HCT116 (cell line): Measurements from ENCODE around the gene RHEBL1. TPM values are rescaled to one million over a fixed set of nuclear protein-coding genes. Genes with fewer than 3 reads are reported as not detected.

Source experiments
- ATAC-seq: fragments of 200-7000 bp; cut with Tn5 transposase; 2 replicates; pipeline ENCODE4 v1.9.1; 2020; ENCODE audit warnings: mild to moderate bottlenecking, moderate library complexity
- BruUV-seq: library from RNA; stranded (reverse); fragments of 400-500 nt; replicated peaks from 2 replicates; lab custom pipeline; 2021; lab: Mats Ljungman, UMichigan
- CTCF ChIA-PET: fragments of 300-600 bp; sonication (Branson Sonifier 250); formaldehyde crosslinking; loops from one replicate; lab custom pipeline; 2021; ENCODE audit warnings: antibody characterized with exemption; lab: Charles Lee
- POLR2A ChIA-PET: fragments of 300-600, 350-600 bp; sonication (Branson Sonifier 250); formaldehyde crosslinking; loops from one replicate; lab custom pipeline; 2021; ENCODE audit warnings: antibody characterized with exemption; lab: Charles Lee
- RAD21 ChIA-PET, 2 experiments: fragments of 300-600 bp; sonication (Branson Sonifier 250); formaldehyde crosslinking; loops; one replicate each; lab custom pipeline; 2023; ENCODE audit warnings: low total read pairs in 2 of 2; ENCODE audit not compliant: uncharacterized antibody in 2 of 2, unreplicated experiment in 2 of 2, low non-redundant PET in 1 of 2; lab: Charles Lee
- DNase-seq: peaks from one replicate; pipeline ENCODE4 v3.0.0-alpha.2; 2010; ENCODE audit warnings: low read depth, low spot score
- H2AFZ ChIP-seq: fragments of 200-600 bp; shearing (Covaris generic), sonication (generic); 2 replicates; pipeline ENCODE4 v1.6.1; 2017; ENCODE audit warnings: low read depth, mixed run types, mixed read lengths, antibody characterized with exemption, low read length; ENCODE audit not compliant: poor library complexity, severe bottlenecking
- H3K27ac ChIP-seq: 2 replicates; pipeline ENCODE4 v1.5.1; 2012; ENCODE audit warnings: low read depth, low read length
- H3K27me3 ChIP-seq: fragments of 200-600 bp; sonication (generic); 2 replicates; pipeline ENCODE4 v1.6.1; 2016; ENCODE audit warnings: mixed run types, low read length, mixed read lengths; ENCODE audit not compliant: insufficient read depth
- H3K36me3 ChIP-seq, 2 experiments: fragments of 200-500 bp in 1 of 2; fragments of 200-600 bp in 1 of 2; sonication (Bioruptor generic) in 1 of 2; sonication (generic) in 1 of 2; 2 replicates each; pipeline versions ENCODE4 v1.5.1 to v1.6.1; 2014 to 2016; ENCODE audit warnings: low read length in 2 of 2, inconsistent platforms in 1 of 2, mixed read lengths in 1 of 2, mixed run types in 1 of 2; ENCODE audit not compliant: insufficient read depth in 2 of 2, control insufficient read depth in 1 of 2
- H3K4me1 ChIP-seq, 2 experiments: fragments of 200-600 bp in 1 of 2; sonication (generic) in 1 of 2; 2 replicates each; pipeline versions ENCODE4 v1.5.1 to v1.6.1; 2012 to 2017; ENCODE audit warnings: low read length in 2 of 2, inconsistent platforms in 1 of 2, mild to moderate bottlenecking in 1 of 2, mixed read lengths in 1 of 2, mixed run types in 1 of 2, moderate library complexity in 1 of 2; ENCODE audit not compliant: insufficient read depth in 2 of 2, control insufficient read depth in 1 of 2
- H3K4me2 ChIP-seq: fragments of 200-600 bp; sonication (generic); 2 replicates; pipeline ENCODE4 v1.6.1; 2017; ENCODE audit warnings: mixed run types, low read length, mixed read lengths
- H3K4me3 ChIP-seq, 2 experiments: fragments of 200-600 bp in 1 of 2; sonication (generic) in 1 of 2; replicated peaks in 1 of 2; 2 replicates each; pipeline ENCODE4 v1.5.1; 2011 to 2016; ENCODE audit warnings: low read length in 2 of 2, control low read depth in 1 of 2, low read depth in 1 of 2, mild to moderate bottlenecking in 1 of 2, mixed read lengths in 1 of 2, mixed run types in 1 of 2
- H3K79me2 ChIP-seq: fragments of 200-600 bp; sonication (generic); 2 replicates; pipeline ENCODE4 v1.6.1; 2017; ENCODE audit warnings: mild to moderate bottlenecking, mixed run types, low read length, moderate library complexity, mixed read lengths; ENCODE audit not compliant: insufficient read depth
- H3K9ac ChIP-seq: fragments of 200-600 bp; sonication (generic); 2 replicates; pipeline ENCODE4 v1.6.1; 2016; ENCODE audit warnings: low read length, mixed read lengths
- H3K9me2 ChIP-seq: fragments of 200-600 bp; sonication (generic), shearing (Covaris generic); 2 replicates; pipeline ENCODE4 v1.6.1; 2017; ENCODE audit warnings: mixed run types, mild to moderate bottlenecking, moderate library complexity; ENCODE audit not compliant: insufficient read depth
- H3K9me3 ChIP-seq, 2 experiments: fragments of 200-500 bp in 1 of 2; fragments of 200-600 bp in 1 of 2; sonication (Bioruptor generic) in 1 of 2; sonication (generic) in 1 of 2; 2 replicates each; pipeline ENCODE4 v1.6.1; 2014 to 2017; ENCODE audit warnings: low read length in 2 of 2, mixed read lengths in 2 of 2, inconsistent platforms in 1 of 2, low read depth in 1 of 2, mild to moderate bottlenecking in 1 of 2, mixed run types in 1 of 2, moderate library complexity in 1 of 2; ENCODE audit not compliant: control insufficient read depth in 1 of 2, insufficient read depth in 1 of 2
- H4K20me1 ChIP-seq: fragments of 200-600 bp; sonication (generic), shearing (Covaris generic); 2 replicates; pipeline ENCODE4 v1.6.1; 2017; ENCODE audit warnings: mixed run types, mild to moderate bottlenecking, moderate library complexity; ENCODE audit not compliant: insufficient read depth
- JUND ChIP-seq: IDR thresholded peaks from 2 replicates; pipeline ENCODE4 v1.6.1; 2012
- POLR2A ChIP-seq: IDR thresholded peaks from 2 replicates; pipeline ENCODE4 v1.7.0; 2011; ENCODE audit warnings: borderline replicate concordance; ENCODE audit not compliant: insufficient read depth, insufficient read length; ENCODE audit errors: extremely low read depth
- POLR2AphosphoS5 ChIP-seq: IDR thresholded peaks from 2 replicates; pipeline ENCODE4 v1.6.1; 2011; ENCODE audit warnings: mild to moderate bottlenecking, low read depth, low read length, moderate library complexity
- SRF ChIP-seq: IDR thresholded peaks from 2 replicates; pipeline ENCODE4 v1.6.1; 2012; ENCODE audit warnings: low read depth
- ZBTB33 ChIP-seq: IDR thresholded peaks from 2 replicates; pipeline ENCODE4 v1.6.1; 2011; ENCODE audit warnings: mild to moderate bottlenecking, low read length, moderate library complexity; ENCODE audit not compliant: insufficient replicate concordance; ENCODE audit errors: extremely low read depth
- intact Hi-C: fragments of 100-400 bp; cut with micrococcal nuclease; formaldehyde crosslinking; loops from 2 replicates; pipeline ENCODE4 v1.10.0; 2022
- total RNA-seq: library from RNA; stranded (reverse); gene quantifications from one replicate; pipeline ENCODE4 v1.2.1, GENCODE V29; 2021; ENCODE audit not compliant: unreplicated experiment

Gene RHEBL1
- total RNA-seq, 1 experiment from 2014 or later = 2.8 TPM

DNA sequence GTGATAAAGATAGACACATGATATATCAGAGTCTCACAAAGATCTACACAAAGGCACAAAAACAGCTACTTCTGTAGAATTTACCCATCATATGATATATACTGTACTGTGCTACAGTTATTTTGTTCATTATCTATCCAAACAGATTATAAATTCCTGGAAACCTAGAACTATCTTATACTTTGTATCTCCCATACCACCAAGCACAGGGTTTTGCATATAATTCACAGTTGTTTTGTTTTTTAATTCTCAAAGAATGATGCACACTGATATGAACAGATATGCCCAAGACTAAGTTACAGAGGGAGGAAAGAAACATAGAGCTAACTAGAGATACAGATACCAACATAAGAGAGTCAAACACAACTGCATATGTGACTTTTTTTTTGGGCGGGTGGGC, 54.6 kb downstream of the RHEBL1 start:
- H2AFZ ChIP-seq = no peak overlapping the region
- H3K9me3 ChIP-seq = no peaks in the 10 kb centered on the region
- no TSS peak for BruUV-seq
- POLR2A ChIA-PET = no interaction called here
- intact Hi-C loops = no loop called here
- H3K4me2 ChIP-seq = no peak overlapping the region
- no peak overlapping the region for H3K4me3 ChIP-seq
- H3K27me3 ChIP-seq = no peaks in the 10 kb centered on the region
- H3K9ac ChIP-seq = no peak overlapping the region
- no peak overlapping the region for H3K27ac ChIP-seq
- no peak for ATAC-seq
- H3K79me2 ChIP-seq = peaks cover 11% of the 10 kb centered on the region; the same call in 1 of the 2 replicates
- DNase-seq = no peak
- H3K36me3 ChIP-seq = peaks cover 3 to 4% of the 10 kb centered on the region in 2 experiments; a peak in 2 of 4 replicates
- peaks cover 8 to 20% of the 10 kb centered on the region in 2 experiments for H3K4me1 ChIP-seq
- CTCF ChIA-PET = interaction anchor here (0.9 to 1.5 kb wide), 2 partner anchors 27 to 28 kb away, joined by 3 read pairs; no protein-coding TSS in a partner anchor
- no peak for TF ChIP-seq SRF
- TF ChIP-seq JUND = no peak
- no peak for TF ChIP-seq POLR2A
- no peak for TF ChIP-seq POLR2AphosphoS5
- no peak for TF ChIP-seq ZBTB33
- H4K20me1 ChIP-seq = no peaks in the 10 kb centered on the region
- H3K9me2 ChIP-seq = no peaks in the 10 kb centered on the region
- RAD21 ChIA-PET = no interaction called here

Other genes with a start within 250 kb of the RHEBL1 start
- 75.0 TPM for gene DDX23, start 217.8 kb downstream of the RHEBL1 start, total RNA-seq
- 2.0 TPM for gene RND1, start 204.1 kb downstream of the RHEBL1 start, total RNA-seq
- gene FKBP11, start 144.5 kb downstream of the RHEBL1 start, total RNA-seq = 18.5 TPM
- gene ARF3, start 112.5 kb downstream of the RHEBL1 start, total RNA-seq = 166 TPM
- gene WNT10B, start 98.2 kb downstream of the RHEBL1 start, total RNA-seq = 9.8 TPM
- gene WNT1, start 91.7 kb downstream of the RHEBL1 start, total RNA-seq = not detected
- 8.1 TPM for gene DDN, start 70.6 kb downstream of the RHEBL1 start, total RNA-seq
- 64.6 TPM for gene PRKAG1, start 51.2 kb downstream of the RHEBL1 start, total RNA-seq
- gene KMT2D, start 9.2 kb downstream of the RHEBL1 start, total RNA-seq = 71.3 TPM
- 0.22 TPM for gene DHH, start 24.8 kb upstream of the RHEBL1 start, total RNA-seq
- 44.4 TPM for gene LMBR1L, start 40.9 kb upstream of the RHEBL1 start, total RNA-seq
- gene TUBA1B, start 61.4 kb upstream of the RHEBL1 start, total RNA-seq = 1,628 TPM
- 24.1 TPM for gene TUBA1A, start 119.1 kb upstream of the RHEBL1 start, total RNA-seq
- gene TUBA1C, start 195.1 kb upstream of the RHEBL1 start, total RNA-seq = 571 TPM
- 6.7 TPM for gene PRPH, start 225.2 kb upstream of the RHEBL1 start, total RNA-seq